Gastroesophageal sphincter (tissue), 4 donors: Measurements from ENCODE around the gene CATSPER3. TPM values are rescaled to one million over a fixed set of nuclear protein-coding genes. Genes with fewer than 3 reads are reported as not detected.
A peak's percentile ranks its signal among the peaks of the same experiment; 100 is the strongest.

ENCODE experiments used
- ATAC-seq: fragments of 150-250 bp; one replicate; pipeline ENCODE4 v1.9.1; 2016; ENCODE audit warnings: mild to moderate bottlenecking, moderate library complexity
- H3K27ac ChIP-seq, 4 donors: fragments of 200-600 bp; sonication (generic) in 3 of 4; 1 replicate in 3 of 4; 2 replicates in 1 of 4; pipeline ENCODE4 v1.5.1; 2016 to 2019
- H3K27me3 ChIP-seq: fragments of 200-600 bp; sonication (generic); one replicate; pipeline ENCODE4 v1.5.1; 2019
- H3K36me3 ChIP-seq, 2 donors: fragments of 200-600 bp; sonication (generic); one replicate each; pipeline ENCODE4 v1.5.1; 2019; ENCODE audit warnings: control low read depth in 1 of 2
- H3K4me1 ChIP-seq, 3 donors: fragments of 200-600 bp; sonication (generic); 1 replicate in 2 of 3; 2 replicates in 1 of 3; pipeline ENCODE4 v1.5.1; 2016 to 2019; ENCODE audit warnings: control low read depth in 2 of 3
- H3K4me3 ChIP-seq, 2 donors: fragments of 200-600 bp; sonication (generic); one replicate each; pipeline ENCODE4 v1.5.1; 2019; ENCODE audit warnings: mild to moderate bottlenecking in 1 of 2, moderate library complexity in 1 of 2
- H3K9me3 ChIP-seq, 3 donors: fragments of 200-600 bp; sonication (generic); one replicate each; pipeline ENCODE4 v1.5.1; 2017 to 2019; ENCODE audit warnings: control low read depth in 2 of 3
- CTCF ChIP-seq, 4 experiments: fragments of 200-600 bp in 2 of 4; fragments of 450-650 bp in 2 of 4; sonication (generic) in 1 of 4; IDR thresholded peaks; one replicate each; pipeline ENCODE4 v1.5.1; 2017 to 2019; ENCODE audit warnings: antibody characterized with exemption in 4 of 4, mild to moderate bottlenecking in 2 of 4, moderate library complexity in 2 of 4
- EP300 ChIP-seq: sonication (generic); formaldehyde crosslinking; IDR thresholded peaks from one replicate; pipeline ENCODE4 v1.6.1; 2017; ENCODE audit warnings: antibody characterized with exemption, mild to moderate bottlenecking
- POLR2A ChIP-seq, 2 donors: fragments of 450-650 bp; IDR thresholded peaks; one replicate each; pipeline ENCODE4 v1.6.1; 2017; ENCODE audit warnings: antibody characterized with exemption in 2 of 2, mild to moderate bottlenecking in 2 of 2, moderate library complexity in 1 of 2
- POLR2AphosphoS5 ChIP-seq: sonication (generic); formaldehyde crosslinking; IDR thresholded peaks from one replicate; pipeline ENCODE4 v1.6.1; 2017; ENCODE audit warnings: antibody characterized with exemption
- WGBS, 2 donors: methylation state at CpG; one replicate each; pipeline ENCODE4 v1.1.5; 2018; ENCODE audit warnings: low coverage in 1 of 2; 5-methylcytosine and 5-hydroxymethylcytosine counted together
- total RNA-seq, 4 donors: library from RNA; depleted of rRNA; stranded (reverse); fragments of >200 nt; gene quantifications; one replicate each; pipeline ENCODE4 v1.1.0, GENCODE V29; 2016

The CATSPER3 gene
- total RNA-seq, 4 donors from 2014 or later, result 0.62 to 0.78 TPM; not detected in 2

- Histone ChIP-seq H3K9me3 (no peaks in the 10 kb centered on the region), H3K4me1 (peaks cover 0 to 38% (median 14%) of the 10 kb centered on the region in 3 donors), H3K36me3 (no peaks in the 10 kb centered on the region), H3K27ac (no peak overlapping the region), H3K27me3 (no peaks in the 10 kb centered on the region), H3K4me3 (no peak overlapping the region)
- WGBS, 2 donors, result 100% methylated on average over 1 of the region's 11 CpGs; no CpG with 5 or more reads in 1 of the 2 donors
- no peak for ATAC-seq
- no peak for TF ChIP-seq POLR2AphosphoS5
- no peak for TF ChIP-seq EP300
- TF ChIP-seq POLR2A (IDR thresholded peaks at IDR 0.05), result no peak
- no peak for TF ChIP-seq CTCF (IDR thresholded peaks at IDR 0.05)
These were observed 42.2 kb downstream of the CATSPER3 start for GRCh38 chr5:135009736-135010501.

- Histone ChIP-seq H3K4me1 (peaks cover 0 to 43% (median 14%) of the 10 kb centered on the region in 3 donors), H3K4me3 (no peak overlapping the region), H3K27me3 (no peaks in the 10 kb centered on the region), H3K27ac (no peak overlapping the region), H3K9me3 (no peaks in the 10 kb centered on the region), H3K36me3 (no peaks in the 10 kb centered on the region)
- ATAC-seq, result no peak
- TF ChIP-seq POLR2AphosphoS5 (no peak), EP300 (no peak), CTCF (IDR thresholded peaks at IDR 0.05) (peak in 3 of 4 experiments; percentile 17 to 32 (median 26))
- WGBS, 2 donors, result 83 to 100% methylated on average over 1 of the region's 3 CpGs
These were observed 43.0 kb downstream of the CATSPER3 start for GRCh38 chr5:135010502-135011354.

GRCh38 chr5:135011355-135012032, 43.8 kb downstream of the CATSPER3 start:
- 83% methylated on average over 1 of the region's 4 CpGs; no CpG with 5 or more reads in 1 of the 2 donors for WGBS, 2 donors
- peaks cover 0 to 43% (median 14%) of the 10 kb centered on the region in 3 donors for H3K4me1 ChIP-seq
- no peak overlapping the region for H3K27ac ChIP-seq
- H3K36me3 ChIP-seq, result no peaks in the 10 kb centered on the region
- TF ChIP-seq POLR2AphosphoS5, result no peak
- TF ChIP-seq EP300, result no peak
- TF ChIP-seq CTCF (IDR thresholded peaks at IDR 0.05), result no peak
- TF ChIP-seq POLR2A (IDR thresholded peaks at IDR 0.05), result no peak
- no peak overlapping the region for H3K4me3 ChIP-seq
- no peak for ATAC-seq
- H3K27me3 ChIP-seq, result no peaks in the 10 kb centered on the region
- H3K9me3 ChIP-seq, result no peaks in the 10 kb centered on the region

- Histone ChIP-seq H3K4me3 (no peak overlapping the region), H3K9me3 (no peaks in the 10 kb centered on the region), H3K36me3 (no peaks in the 10 kb centered on the region), H3K4me1 (peaks cover 0 to 43% (median 14%) of the 10 kb centered on the region in 3 donors), H3K27ac (no peak overlapping the region), H3K27me3 (no peaks in the 10 kb centered on the region)
- no CpG with 5 or more reads among the region's 2 CpGs for WGBS, 2 donors
- ATAC-seq, result no peak
- TF ChIP-seq CTCF (IDR thresholded peaks at IDR 0.05) (no peak), EP300 (no peak), POLR2AphosphoS5 (no peak), POLR2A (IDR thresholded peaks at IDR 0.05) (no peak)
These were observed 44.4 kb downstream of the CATSPER3 start for GRCh38 chr5:135012033-135012588.
